Neural cell (in vitro differentiated cells): ENCODE results near the gene DSCAML1. TPM values are rescaled to one million over a fixed set of nuclear protein-coding genes. Genes with fewer than 3 reads are reported as not detected.

ENCODE experiments used
- H2AFZ ChIP-seq: fragments of 200-600, 300-800 bp; sonication (generic), shearing (Covaris generic); 2 replicates; pipeline ENCODE4 v1.6.0; 2014; ENCODE audit warnings: low read depth, mild to moderate bottlenecking, antibody characterized with exemption, low read length, moderate library complexity
- H3F3A ChIP-seq: fragments of 200-600 bp; shearing (Covaris generic); 2 replicates; pipeline ENCODE4 v1.6.1; 2016; ENCODE audit warnings: mild to moderate bottlenecking, moderate library complexity, mixed read lengths, antibody characterized with exemption, low read length; ENCODE audit not compliant: insufficient read depth, poor library complexity, severe bottlenecking
- H3K27ac ChIP-seq: fragments of 200-600, 300-800 bp; sonication (generic), shearing (Covaris generic); 2 replicates; pipeline ENCODE4 v1.5.1; 2014; ENCODE audit warnings: mild to moderate bottlenecking, low read length, moderate library complexity
- H3K27me3 ChIP-seq: fragments of 300-800, 200-600 bp; sonication (generic), shearing (Covaris generic); 2 replicates; pipeline ENCODE4 v1.6.0; 2014; ENCODE audit warnings: mild to moderate bottlenecking, low read depth, low read length, moderate library complexity; ENCODE audit not compliant: insufficient read depth
- H3K36me3 ChIP-seq: fragments of 300-800, 200-600 bp; sonication (generic), shearing (Covaris generic); 2 replicates; pipeline ENCODE4 v1.5.1; 2014; ENCODE audit warnings: mild to moderate bottlenecking, antibody characterized with exemption, low read length, moderate library complexity; ENCODE audit not compliant: insufficient read depth
- H3K4me2 ChIP-seq: fragments of 300-800, 200-600 bp; sonication (generic), shearing (Covaris generic); 2 replicates; pipeline ENCODE4 v1.6.0; 2014; ENCODE audit warnings: mild to moderate bottlenecking, low read length
- H3K4me3 ChIP-seq: fragments of 300-800, 200-600 bp; sonication (generic), shearing (Covaris generic); 2 replicates; pipeline ENCODE4 v1.5.1; 2014; ENCODE audit warnings: mild to moderate bottlenecking, low read length, moderate library complexity
- H3K79me2 ChIP-seq: fragments of 200-600 bp; shearing (Covaris generic); replicated peaks from 2 replicates; pipeline ENCODE4 v1.6.0; 2014; ENCODE audit warnings: mild to moderate bottlenecking, low read length, moderate library complexity; ENCODE audit not compliant: insufficient read depth
- H3K9ac ChIP-seq: fragments of 300-800, 200-600 bp; sonication (generic), shearing (Covaris generic); 2 replicates; pipeline ENCODE4 v1.6.1; 2016; ENCODE audit warnings: mild to moderate bottlenecking, low read length, mixed read lengths
- H3K9me2 ChIP-seq: fragments of 200-600 bp; shearing (Covaris generic); 2 replicates; pipeline ENCODE4 v1.6.1; 2016; ENCODE audit warnings: mild to moderate bottlenecking, low read length, mixed read lengths; ENCODE audit not compliant: insufficient read depth
- H3K9me3 ChIP-seq: fragments of 200-600, 300-800 bp; sonication (generic), shearing (Covaris generic); 2 replicates; pipeline ENCODE4 v1.6.1; 2016; ENCODE audit warnings: mild to moderate bottlenecking, mixed run types, low read length, moderate library complexity, mixed read lengths
- H4K20me1 ChIP-seq: fragments of 200-600 bp; shearing (Covaris generic); 2 replicates; pipeline ENCODE4 v1.6.1; 2016; ENCODE audit warnings: mild to moderate bottlenecking, mixed run types; ENCODE audit not compliant: insufficient read depth
- EP300 ChIP-seq: fragments of 450-650 bp; conservative IDR thresholded peaks from 2 replicates; pipeline ENCODE4 v1.6.1; 2014; ENCODE audit warnings: antibody characterized with exemption, mild to moderate bottlenecking, moderate library complexity; ENCODE audit not compliant: poor library complexity, severe bottlenecking
- EZH2 ChIP-seq: fragments of 200-600, 300-800 bp; shearing (Covaris generic), sonication (generic); IDR thresholded peaks from 2 replicates; pipeline ENCODE4 v1.6.1; 2014; ENCODE audit warnings: antibody characterized with exemption, low read length, borderline replicate concordance, mild to moderate bottlenecking; ENCODE audit not compliant: insufficient read depth, poor library complexity, severe bottlenecking
- MXI1 ChIP-seq: fragments of 450-650 bp; conservative IDR thresholded peaks from 2 replicates; pipeline ENCODE4 v1.6.1; 2014; ENCODE audit warnings: antibody characterized with exemption, mild to moderate bottlenecking; ENCODE audit not compliant: poor library complexity, severe bottlenecking
- POLR2AphosphoS5 ChIP-seq: IDR thresholded peaks from 2 replicates; pipeline ENCODE4 v1.6.1; 2012
- RAD21 ChIP-seq: fragments of 450-650 bp; conservative IDR thresholded peaks from 2 replicates; pipeline ENCODE4 v1.6.1; 2014; ENCODE audit warnings: antibody characterized with exemption, mild to moderate bottlenecking, moderate library complexity
- SMC3 ChIP-seq: fragments of 450-650 bp; conservative IDR thresholded peaks from 2 replicates; pipeline ENCODE4 v1.6.1; 2014; ENCODE audit warnings: antibody characterized with exemption, mild to moderate bottlenecking, moderate library complexity; ENCODE audit not compliant: poor library complexity
- TAF1 ChIP-seq: IDR thresholded peaks from 2 replicates; pipeline ENCODE4 v1.6.1; 2012; ENCODE audit warnings: low read depth
- polyA plus RNA-seq: library from polyadenylated mRNA; depleted of rRNA; stranded (reverse); fragments of >200 nt; gene quantifications from 2 replicates; pipeline ENCODE4 v1.2.3, GENCODE V29; 2014
- TF ChIP-seq, protein P1 (sequence below): fragments of 450-650 bp; IDR thresholded peaks from 2 replicates; pipeline ENCODE4 v1.5.1; 2014; ENCODE audit warnings: antibody characterized with exemption, mild to moderate bottlenecking, moderate library complexity; ENCODE audit not compliant: poor library complexity, severe bottlenecking
- TF ChIP-seq, protein P2 (sequence below): IDR thresholded peaks from 2 replicates; pipeline ENCODE4 v1.6.1; 2012; ENCODE audit warnings: borderline replicate concordance

Gene DSCAML1
- polyA plus RNA-seq, 1 donor from 2014 or later = 1.3 TPM

DNA sequence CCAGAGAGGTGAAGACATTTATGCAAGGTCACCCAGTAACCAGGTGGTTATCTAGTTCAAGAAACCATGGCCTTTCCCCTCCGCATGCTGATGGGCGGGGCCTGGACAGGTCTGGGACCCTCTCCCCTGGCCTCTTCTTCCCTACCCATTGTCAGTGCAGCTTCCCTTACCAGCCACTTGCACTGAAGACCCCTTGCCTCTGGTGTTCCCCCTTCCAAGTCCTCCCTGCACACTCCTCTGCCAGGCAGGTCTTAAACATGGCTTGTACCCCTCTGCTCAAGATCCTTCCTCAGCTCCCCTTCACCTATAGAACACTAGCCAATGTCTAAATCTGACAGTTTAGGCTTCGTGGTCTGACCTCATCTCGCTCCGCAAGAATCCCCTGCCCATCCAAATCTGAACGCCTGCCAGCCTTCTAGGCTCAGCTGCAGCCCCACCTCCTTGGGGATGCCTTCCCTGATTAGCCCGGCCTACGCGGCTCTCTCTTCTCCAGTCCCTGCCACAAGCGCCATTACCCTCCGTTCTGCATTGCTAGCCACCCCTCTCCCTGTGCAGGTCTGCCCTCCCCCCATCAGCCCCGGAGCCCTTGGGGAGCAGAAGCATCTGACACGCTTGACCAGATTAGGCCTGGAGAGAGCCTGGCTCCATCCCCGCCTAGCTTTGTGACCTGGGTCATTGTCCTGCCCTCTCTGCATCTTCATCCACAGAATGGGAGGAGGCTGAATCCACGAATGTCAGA lies 213.8 kb downstream of the DSCAML1 start:
- Histone ChIP-seq H3K79me2 (no peaks in the 10 kb centered on the region), H4K20me1 (no peaks in the 10 kb centered on the region), H3K27ac (no peak overlapping the region), H3K9ac (no peak overlapping the region), H3K4me2 (no peak overlapping the region), H3K9me2 (no peaks in the 10 kb centered on the region), H2AFZ (no peak overlapping the region), H3K36me3 (no peaks in the 10 kb centered on the region), H3K9me3 (no peaks in the 10 kb centered on the region), H3K27me3 (no peaks in the 10 kb centered on the region), H3F3A (no peaks in the 10 kb centered on the region), H3K4me3 (no peak overlapping the region)
- TF ChIP-seq, protein P1, sequence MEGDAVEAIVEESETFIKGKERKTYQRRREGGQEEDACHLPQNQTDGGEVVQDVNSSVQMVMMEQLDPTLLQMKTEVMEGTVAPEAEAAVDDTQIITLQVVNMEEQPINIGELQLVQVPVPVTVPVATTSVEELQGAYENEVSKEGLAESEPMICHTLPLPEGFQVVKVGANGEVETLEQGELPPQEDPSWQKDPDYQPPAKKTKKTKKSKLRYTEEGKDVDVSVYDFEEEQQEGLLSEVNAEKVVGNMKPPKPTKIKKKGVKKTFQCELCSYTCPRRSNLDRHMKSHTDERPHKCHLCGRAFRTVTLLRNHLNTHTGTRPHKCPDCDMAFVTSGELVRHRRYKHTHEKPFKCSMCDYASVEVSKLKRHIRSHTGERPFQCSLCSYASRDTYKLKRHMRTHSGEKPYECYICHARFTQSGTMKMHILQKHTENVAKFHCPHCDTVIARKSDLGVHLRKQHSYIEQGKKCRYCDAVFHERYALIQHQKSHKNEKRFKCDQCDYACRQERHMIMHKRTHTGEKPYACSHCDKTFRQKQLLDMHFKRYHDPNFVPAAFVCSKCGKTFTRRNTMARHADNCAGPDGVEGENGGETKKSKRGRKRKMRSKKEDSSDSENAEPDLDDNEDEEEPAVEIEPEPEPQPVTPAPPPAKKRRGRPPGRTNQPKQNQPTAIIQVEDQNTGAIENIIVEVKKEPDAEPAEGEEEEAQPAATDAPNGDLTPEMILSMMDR = no peak
- TF ChIP-seq, protein P2, sequence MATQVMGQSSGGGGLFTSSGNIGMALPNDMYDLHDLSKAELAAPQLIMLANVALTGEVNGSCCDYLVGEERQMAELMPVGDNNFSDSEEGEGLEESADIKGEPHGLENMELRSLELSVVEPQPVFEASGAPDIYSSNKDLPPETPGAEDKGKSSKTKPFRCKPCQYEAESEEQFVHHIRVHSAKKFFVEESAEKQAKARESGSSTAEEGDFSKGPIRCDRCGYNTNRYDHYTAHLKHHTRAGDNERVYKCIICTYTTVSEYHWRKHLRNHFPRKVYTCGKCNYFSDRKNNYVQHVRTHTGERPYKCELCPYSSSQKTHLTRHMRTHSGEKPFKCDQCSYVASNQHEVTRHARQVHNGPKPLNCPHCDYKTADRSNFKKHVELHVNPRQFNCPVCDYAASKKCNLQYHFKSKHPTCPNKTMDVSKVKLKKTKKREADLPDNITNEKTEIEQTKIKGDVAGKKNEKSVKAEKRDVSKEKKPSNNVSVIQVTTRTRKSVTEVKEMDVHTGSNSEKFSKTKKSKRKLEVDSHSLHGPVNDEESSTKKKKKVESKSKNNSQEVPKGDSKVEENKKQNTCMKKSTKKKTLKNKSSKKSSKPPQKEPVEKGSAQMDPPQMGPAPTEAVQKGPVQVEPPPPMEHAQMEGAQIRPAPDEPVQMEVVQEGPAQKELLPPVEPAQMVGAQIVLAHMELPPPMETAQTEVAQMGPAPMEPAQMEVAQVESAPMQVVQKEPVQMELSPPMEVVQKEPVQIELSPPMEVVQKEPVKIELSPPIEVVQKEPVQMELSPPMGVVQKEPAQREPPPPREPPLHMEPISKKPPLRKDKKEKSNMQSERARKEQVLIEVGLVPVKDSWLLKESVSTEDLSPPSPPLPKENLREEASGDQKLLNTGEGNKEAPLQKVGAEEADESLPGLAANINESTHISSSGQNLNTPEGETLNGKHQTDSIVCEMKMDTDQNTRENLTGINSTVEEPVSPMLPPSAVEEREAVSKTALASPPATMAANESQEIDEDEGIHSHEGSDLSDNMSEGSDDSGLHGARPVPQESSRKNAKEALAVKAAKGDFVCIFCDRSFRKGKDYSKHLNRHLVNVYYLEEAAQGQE = no peak
- no peak for TF ChIP-seq TAF1

DNA sequence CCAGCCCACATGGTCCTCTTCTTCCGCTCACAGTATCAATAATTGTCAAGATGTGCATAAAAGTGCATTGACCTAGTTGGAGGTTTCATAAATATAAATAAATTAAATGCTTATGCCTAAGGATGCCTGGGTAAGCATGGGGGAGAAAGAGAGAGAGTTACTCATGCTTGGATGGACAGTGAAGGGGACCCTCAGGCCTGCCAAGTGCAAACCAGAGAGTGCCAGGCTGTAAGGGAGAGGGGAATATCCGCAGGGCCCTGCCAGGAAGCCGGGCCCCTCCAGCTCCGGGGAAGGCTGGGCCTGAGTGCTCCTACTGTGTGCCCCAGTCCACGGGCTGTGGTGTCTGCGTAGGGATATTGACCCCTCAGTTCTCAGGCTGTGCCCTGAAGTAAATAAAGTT lies 214.6 kb downstream of the DSCAML1 start:
- no peak for TF ChIP-seq EP300
- TF ChIP-seq RAD21 = no peak
- TF ChIP-seq, protein P1 = no peak
- no peak for TF ChIP-seq SMC3
- no peak for TF ChIP-seq TAF1
- TF ChIP-seq POLR2AphosphoS5 = no peak
- TF ChIP-seq, protein P2 = no peak
- TF ChIP-seq MXI1 = no peak
- TF ChIP-seq EZH2 = no peak
- H3K4me2 ChIP-seq = no peak overlapping the region

More for the DNA sequence above, 214.6 kb downstream of the DSCAML1 start:
- Histone ChIP-seq H4K20me1 (no peaks in the 10 kb centered on the region), H3K27me3 (no peaks in the 10 kb centered on the region), H3K36me3 (no peaks in the 10 kb centered on the region), H3K9me3 (no peaks in the 10 kb centered on the region), H2AFZ (no peak overlapping the region), H3K4me3 (no peak overlapping the region), H3K27ac (no peak overlapping the region), H3K79me2 (no peaks in the 10 kb centered on the region), H3K9ac (no peak overlapping the region), H3K9me2 (no peaks in the 10 kb centered on the region), H3F3A (no peaks in the 10 kb centered on the region)
